GM21360 (cell line): ENCODE measurements around the gene SPACA1.
"Not testable (repeated sequence)": the region's sequence is repeated elsewhere in the genome, so short reads cannot be mapped to it uniquely, and the experiment has no call there.

ENCODE experiments used
- ATAC-seq: cut with Tn5 transposase; IDR thresholded peaks from one replicate; pipeline ENCODE4 v1.9.1; 2021; ENCODE audit warnings: mild to moderate bottlenecking, moderate library complexity; ENCODE audit not compliant: unreplicated experiment

SPACA1 gene, protein sequence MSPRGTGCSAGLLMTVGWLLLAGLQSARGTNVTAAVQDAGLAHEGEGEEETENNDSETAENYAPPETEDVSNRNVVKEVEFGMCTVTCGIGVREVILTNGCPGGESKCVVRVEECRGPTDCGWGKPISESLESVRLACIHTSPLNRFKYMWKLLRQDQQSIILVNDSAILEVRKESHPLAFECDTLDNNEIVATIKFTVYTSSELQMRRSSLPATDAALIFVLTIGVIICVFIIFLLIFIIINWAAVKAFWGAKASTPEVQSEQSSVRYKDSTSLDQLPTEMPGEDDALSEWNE

DNA sequence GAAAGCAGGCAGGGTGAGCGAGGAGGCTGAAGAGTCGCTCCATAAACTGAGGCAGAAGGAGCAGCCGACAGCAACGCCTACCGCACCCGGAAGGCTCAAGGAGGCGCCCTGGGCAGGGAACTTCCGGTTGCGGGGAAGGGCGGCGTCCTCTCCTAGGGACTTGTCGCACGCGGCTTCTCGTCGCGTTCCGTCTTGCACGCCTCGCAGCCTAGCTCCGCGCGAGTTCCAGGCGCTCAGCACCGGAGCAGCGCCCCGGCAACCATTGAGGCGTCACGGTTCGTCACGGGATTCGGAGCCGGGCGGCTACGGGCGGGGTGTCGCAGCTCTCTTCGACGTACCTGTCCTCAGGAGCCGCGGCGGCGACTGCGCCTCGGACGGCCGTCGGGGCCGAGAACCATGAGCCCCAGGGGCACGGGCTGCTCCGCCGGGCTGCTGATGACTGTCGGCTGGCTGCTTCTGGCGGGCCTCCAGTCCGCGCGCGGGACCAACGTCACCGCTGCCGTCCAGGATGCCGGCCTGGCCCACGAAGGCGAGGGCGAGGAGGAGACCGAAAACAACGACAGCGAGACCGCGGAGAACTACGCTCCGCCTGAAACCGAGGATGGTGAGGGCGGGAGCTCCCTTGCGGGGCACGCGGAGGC lies at the start of gene SPACA1:
SPACA1 (plus strand) TSS at position 332 of the 641 bp plus-strand sequence; CDS start at position 397, 65 bp downstream.
- ATAC-seq: no peak

DNA sequence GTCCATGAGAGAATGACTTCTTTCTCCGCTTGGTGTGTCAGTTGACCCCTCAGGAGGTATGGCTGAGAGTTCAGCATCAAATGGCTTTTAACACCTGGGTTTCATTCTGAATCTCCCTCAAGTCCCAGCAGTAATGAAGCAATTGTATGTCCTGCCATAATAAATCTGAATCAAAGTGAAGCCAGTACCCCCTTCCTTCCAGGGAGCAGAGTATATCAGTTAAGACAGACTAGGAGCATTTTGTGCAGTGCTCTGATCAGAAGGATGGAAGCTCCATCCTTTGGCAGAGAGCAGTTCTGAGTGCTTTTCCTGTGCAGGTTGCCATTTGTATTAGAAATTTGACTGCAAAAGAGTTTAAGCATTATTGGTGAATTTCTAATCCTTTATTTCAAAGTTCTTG lies 46.9 kb upstream of the SPACA1 start:
- no peak for ATAC-seq

DNA sequence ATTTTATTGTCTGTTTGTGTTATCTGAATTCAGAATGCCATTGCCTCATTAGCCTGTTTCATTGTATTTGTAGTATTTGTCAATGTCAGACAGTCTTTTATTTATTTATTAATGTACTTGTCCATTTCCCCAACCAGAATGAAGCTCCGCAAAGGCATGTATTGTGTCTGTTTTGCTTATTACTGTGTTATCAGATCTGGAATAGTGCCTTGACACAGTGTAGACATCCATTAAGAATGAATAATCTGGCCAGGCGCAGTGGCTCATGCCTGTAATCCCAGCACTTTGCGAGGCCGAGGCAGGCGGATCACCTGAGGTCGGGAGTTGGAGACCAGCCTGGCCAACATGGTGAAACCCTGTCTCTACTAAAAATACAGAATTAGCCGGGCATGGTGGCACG lies 46.4 kb upstream of the SPACA1 start:
- ATAC-seq: not testable (repeated sequence)

DNA sequence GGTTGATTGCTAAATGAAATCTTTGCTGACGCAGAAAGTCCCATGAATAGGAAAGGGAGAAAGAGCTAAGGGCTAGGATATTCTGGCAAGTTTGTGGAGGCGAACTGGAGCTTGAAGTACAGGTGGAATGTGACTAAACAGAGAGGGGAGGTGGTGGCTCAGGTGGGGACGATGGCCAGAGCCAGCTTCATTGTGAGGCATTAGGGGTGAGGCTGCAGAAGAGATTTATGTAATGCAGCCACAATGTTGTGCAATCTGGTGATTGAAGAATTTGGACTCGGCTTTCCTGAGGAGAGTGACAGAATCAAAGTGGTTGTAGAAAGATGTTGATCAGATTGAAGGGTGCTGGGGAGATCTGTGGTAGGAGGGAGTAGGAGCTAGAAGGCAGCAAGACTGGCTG lies 42.9 kb upstream of the SPACA1 start:
- ATAC-seq: no peak

DNA sequence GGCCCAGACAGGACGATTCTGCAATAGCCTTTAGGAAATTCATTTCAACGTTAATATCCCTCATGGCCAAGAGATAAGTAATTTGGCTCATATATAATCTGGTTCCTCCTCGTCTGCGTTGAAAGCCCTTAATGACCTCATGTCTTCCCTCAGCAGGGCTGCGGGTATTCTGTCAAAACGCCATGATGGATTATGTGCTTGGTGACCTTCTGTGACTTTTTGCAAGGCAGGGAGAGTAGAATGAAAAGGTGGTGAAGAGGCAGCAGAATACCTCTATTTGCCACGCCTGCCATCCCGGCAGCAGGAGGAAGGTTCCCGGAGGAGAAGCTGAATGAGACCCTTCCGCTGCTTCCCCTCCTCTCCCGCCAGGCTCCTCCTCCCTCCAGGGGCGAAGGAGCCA lies 41.1 kb upstream of the SPACA1 start:
- ATAC-seq: no peak

DNA sequence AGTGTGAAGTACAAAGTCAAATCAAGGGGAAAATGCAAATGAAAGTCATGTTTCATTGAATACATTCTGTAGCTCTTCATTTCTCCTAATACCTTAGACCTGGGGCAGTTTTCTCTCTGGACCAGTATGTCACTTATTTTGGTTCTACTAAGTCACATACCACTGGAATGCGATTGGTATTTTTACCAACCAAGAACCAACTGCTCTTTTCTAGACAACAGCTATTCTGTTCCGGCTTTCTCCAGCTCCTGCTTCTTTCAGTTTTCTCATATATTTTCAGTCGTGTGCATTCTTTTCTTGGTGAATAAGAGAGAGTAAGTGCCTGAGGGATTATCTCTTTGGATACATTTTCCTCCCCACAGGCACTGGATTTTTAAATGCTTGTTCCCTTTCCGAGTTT lies 39.2 kb upstream of the SPACA1 start:
- no peak for ATAC-seq

DNA sequence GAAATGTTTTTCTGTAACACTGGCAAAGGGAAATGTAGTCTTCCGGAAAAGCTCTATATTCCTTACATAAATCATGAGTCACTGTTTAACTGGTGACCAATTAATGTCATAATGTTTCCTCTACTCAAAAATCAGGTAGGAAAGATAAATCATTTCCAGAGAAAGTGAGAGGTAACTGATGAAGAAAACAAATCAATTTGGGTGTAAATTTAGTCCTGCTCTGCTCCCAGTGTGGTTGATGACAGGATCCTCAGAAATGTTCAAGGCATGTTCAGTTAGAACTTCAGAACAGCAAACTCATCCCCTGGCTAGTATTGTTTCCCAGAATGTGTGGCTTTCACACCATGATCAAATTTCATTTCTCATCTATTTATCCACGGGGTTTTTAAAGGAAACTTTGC lies 38.8 kb upstream of the SPACA1 start:
- no peak for ATAC-seq

DNA sequence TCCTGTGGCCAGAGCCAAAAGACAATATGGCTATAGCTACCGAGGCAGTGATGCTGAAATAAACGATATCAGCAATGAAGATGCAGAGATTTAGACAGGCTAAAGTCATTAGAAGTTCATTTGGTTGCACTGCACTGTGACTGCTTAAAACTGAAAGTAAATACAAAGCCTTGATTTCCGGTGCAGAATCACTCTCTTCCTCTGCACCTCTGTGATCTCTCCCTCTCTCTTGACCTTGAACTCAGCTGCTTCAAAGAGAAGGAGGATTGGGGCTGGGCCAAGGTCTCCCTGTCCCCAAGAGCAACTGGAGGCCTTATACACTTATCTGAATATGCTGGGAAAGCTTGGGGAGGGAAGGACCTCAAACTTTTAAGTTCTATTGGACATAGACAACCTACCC lies 34.6 kb upstream of the SPACA1 start:
- no peak for ATAC-seq

DNA sequence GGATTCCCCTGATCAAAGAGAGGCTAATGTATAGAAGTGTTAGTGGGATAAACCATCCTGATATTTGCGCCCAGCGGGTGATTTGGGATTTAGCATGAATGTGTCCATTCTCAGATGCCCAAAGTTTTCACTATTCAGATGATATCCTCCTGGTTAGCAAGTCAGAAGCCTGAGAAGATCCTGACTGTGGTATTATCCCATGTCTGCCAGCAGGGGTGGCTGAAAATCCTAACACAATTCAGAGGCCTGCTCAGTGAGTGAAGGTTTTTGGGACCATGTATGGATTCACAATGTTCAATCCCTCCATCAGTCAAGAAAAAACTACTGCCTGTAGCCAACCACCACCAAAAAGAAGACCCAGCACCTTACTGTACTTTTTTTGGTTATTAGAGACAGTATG lies 34.1 kb upstream of the SPACA1 start:
- ATAC-seq: no peak

DNA sequence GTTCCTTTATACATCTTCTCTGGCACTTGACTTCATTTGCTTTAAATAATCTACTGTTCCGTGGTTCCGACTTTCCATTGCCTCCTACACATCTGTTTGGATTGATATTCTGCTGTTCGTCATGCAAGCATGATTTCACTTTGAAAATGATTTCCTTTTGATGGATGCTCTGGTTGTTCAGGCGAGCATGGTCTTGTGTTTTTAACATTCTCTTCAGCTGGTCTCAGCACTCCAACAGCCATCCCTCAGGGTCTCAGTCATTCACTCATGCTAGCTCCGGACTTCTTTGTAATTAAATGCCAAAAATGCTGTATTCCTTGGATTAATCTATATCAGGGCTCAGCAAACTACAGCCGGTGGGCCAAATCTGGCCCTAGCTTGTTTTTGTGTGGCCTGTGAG lies 27.2 kb upstream of the SPACA1 start:
- ATAC-seq: no peak

DNA sequence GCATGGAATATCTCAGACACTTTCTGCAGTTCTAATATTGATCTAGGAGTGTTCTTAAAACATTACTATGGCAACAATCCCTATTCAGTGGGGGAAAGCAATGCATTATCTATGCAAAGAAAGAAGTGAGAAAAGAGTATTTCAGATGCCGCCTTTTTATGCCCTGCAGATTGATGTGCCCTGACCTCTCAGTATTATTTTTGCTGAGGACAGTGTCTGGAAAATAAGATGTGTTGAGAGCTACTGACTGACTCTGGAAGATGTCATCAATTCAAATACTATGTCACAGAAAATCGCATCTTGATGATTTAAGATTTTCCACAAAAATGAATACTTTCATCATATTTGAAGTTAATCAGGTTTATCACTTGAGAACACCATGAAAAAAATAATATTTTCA lies 22.9 kb upstream of the SPACA1 start:
- ATAC-seq: no peak

DNA sequence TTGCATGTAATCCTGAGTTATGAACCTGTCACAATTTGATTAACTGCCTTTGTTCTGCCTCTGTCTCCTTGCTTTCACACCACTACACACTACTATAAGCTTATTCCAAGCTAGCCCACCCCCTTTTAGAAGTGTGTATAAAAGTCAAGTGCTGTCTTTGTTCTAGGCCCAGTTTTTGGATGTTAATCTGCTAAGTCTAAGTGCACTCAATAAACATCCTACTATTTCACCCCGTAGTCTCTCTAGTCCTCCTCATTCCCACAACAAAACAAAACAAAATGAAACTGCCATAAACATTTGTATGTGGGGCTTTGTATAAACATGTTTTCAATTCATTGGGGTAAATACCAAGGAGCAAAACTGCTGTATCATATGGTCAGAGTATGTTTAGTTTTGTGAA lies 16.1 kb upstream of the SPACA1 start:
- ATAC-seq: no peak

DNA sequence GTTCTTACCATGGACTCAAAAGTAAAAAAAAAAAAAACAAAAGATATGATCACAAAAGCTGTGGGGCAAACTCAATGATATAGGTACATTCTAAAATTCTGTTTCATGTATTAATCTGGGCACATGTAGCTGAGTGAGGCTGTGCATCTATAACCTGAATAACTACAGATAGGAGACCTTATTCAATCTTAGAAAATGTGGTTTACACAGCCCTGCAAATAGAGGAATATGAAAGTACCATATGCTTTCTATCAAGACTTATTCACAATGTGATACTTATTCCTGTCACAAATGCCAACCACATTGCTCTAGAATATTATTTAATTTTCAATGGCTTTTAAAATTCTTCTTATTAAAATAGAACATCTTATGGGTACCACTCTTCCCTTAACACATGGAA lies 3.1 kb upstream of the SPACA1 start:
- no peak for ATAC-seq

DNA sequence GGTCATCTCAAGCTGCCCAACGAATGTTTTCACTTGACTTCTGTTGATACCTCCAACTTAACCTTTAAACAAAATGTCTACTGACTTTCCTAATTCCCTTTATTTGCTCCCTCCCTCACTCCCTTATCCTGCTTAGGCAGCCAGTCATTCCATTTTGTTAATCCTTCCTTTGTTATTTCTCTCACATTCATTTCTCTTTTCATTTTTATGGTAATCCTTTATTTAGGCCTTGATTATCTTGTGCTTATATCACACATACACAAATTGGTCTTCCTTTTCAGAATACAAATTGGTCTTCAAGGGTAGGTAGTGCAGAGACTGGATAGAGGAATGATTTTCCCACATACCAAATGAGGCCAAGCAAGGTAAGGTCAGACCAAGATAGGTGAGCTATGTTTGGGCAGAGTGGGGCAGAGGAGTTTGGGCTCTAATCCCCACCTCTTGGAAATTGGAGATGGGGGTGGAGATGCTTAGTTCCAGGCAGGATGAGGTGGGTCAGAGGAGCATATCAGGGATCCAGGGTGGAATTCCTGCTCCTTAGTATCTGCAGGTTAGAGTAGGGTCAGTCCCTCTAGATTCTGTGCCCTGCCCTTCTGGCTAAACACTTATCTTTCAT lies 2.0 kb upstream of the SPACA1 start:
- no peak for ATAC-seq

DNA sequence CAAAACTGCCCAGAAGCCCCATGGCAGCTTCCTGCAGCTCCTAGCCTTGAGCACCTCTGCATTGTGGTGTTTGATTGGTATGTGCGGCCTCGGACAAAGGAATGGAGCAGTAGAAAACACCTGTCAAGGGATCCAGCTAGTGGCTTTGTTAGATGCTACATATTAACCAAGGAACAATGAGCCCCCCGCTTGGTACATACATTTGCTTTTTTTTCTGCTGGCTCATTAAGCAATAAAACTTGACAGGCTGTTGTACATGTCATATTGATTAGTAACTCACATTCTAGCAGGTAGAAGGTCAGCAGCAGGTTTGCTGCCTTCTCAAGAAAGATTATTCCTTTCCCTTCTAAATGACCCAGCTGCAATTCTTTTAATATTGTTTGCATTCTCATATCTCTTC lies 937 bp downstream of the SPACA1 start:
- no peak for ATAC-seq

DNA sequence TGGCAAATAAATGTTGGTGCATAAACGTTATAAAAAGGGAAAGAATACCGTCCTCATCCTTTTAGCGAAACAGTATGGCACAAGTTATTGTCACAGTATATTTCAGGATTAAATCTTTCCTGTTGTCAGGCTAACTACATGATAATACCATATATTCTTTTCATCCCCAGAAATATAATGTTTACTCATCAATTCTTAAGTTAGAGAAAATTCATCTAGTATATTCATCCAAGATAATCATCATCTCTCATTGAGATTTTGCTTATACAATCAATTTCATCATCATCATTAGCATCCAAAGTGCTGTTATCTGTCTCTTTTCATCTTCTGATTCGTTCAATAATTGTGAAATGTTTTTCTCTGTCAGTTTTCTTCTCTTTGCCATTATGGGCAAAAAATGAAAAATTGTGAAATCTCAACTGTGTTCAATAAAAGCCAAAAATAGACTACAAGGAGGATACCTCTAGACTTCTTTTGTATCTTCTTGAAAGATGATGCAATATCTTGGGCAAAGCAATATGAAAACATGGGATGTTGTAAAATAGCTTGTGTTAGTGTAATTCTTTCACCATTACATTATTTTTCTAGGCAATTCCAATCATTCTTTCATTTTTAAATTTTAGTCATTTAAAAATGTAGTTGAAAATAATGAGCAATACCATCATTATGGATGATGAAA lies 2.6 kb downstream of the SPACA1 start:
- ATAC-seq: no peak

DNA sequence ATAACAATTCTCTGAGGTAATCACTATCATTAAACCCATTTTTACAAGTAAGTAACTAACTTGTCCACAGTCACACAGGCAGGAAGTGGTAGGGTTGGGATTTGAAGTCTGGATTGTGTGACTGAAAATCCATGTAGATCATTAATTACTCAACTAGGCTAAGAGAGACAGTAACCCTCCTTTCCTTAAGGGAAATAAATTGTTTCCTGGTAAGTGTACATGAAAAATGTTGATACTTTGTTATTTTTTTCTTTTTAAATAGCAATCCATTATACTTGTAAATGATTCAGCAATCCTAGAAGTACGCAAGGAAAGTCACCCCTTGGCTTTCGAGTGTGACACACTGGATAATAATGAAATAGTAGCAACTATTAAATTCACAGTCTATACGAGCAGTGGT lies 11.6 kb downstream of the SPACA1 start:
- no peak for ATAC-seq

DNA sequence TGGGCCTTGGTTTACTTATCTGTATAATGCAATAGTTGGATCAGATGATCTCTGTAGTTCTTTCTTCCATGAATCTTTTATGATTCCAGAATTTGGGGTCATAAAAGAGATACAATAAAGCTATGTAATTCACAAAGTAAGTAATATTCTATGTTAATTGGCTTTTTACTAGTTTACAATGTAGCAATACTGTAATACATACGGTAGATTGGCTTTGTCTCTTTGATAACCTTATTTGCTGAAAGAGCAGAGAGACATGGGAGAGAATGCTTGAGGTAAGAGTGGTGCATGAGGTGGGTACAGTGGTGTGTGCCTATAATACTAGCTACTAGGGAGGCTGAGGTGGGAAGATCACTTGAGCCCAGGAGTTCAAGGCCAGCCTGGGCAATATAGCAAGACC lies 14.7 kb downstream of the SPACA1 start:
- ATAC-seq: no peak

DNA sequence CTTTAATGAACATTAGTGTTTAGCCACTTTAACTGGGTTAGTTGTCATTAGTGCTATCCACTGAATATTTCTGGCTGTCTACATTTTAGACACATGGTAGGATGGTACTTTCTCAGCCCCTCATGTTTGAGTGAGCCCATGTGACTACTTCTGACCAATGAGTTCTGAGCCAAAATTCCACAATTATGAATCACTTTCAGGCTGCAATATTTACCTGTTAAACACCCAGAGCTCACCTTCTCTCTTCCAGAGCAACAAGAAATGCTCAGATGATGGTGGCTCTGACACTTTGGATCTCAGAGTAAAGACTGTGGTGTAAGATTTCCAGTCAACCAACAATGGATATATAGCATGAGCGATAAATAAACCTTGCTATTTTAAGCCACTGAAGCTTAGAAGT lies 24.8 kb downstream of the SPACA1 start:
- ATAC-seq: no peak

DNA sequence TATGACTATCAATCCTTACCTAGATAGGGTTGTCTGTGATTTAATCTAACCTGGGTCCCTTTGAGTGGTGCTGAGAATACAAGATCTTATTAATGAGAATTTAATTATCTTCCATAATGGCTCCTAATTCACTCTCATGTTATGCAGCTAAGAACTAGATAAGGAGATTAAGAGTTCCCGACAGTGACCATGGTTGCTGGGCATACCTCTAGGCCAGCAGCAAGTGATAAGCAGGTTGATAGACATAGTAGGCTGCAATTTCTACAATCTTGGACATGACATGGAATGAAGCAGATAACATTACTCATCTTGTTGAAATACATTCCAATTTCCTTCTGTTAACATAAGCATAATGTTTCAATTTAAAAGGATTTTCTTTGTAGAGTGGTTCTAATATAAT lies 27.1 kb downstream of the SPACA1 start:
- no peak for ATAC-seq

DNA sequence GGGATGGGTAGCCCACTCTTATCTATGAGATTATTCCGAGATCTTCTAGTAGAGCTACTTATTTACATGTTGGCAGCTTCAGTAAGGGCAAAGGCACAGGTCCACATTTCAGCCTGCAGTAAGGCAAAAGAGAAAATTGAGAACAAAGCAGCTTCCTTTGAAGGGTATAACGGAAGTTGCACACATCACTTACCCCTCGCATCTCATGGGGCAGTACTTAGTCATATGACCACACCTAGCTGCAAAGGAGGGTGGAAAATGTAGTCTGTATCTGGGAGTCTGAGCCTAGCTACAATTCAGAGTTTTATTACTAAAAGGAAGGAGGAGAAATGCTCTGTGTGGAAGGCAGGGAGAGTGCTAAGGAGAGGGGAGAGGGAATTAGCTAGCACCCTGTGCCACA lies 29.7 kb downstream of the SPACA1 start:
- no peak for ATAC-seq

DNA sequence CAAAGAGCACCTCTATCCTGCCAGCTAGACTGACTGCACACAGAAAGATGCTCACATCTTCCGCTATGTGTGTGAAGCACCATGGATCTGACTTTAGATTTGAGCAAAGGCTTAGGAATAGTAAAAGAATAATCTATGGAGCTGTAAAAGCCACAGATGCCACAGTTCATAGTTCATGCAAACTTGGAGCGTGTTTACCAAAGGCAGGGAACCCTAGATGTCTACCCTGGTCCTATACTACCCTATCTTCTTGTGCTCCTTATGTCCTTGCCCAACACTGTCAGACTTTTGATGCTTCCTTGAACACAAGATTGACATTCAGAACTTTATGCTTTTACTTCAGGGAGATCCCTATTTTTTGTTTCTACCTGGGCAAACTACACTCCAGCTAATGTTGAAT lies 39.2 kb downstream of the SPACA1 start:
- ATAC-seq: no peak
